Panc1 (cell line): ENCODE data around the gene ABCD4. TPM values are rescaled to one million over a fixed set of nuclear protein-coding genes. Genes with fewer than 3 reads are reported as not detected.
"Not testable (repeated sequence)": the region's sequence is repeated elsewhere in the genome, so short reads cannot be mapped to it uniquely, and the experiment has no call there.

ENCODE experiments used
- ATAC-seq: fragments of 200-7000 bp; cut with Tn5 transposase; 2 replicates; pipeline ENCODE4 v1.9.1; 2020; ENCODE audit warnings: mild to moderate bottlenecking, moderate library complexity
- BruUV-seq: library from RNA; stranded (reverse); fragments of 400-500 nt; replicated peaks from 2 replicates; lab custom pipeline; 2021; lab: Mats Ljungman, UMichigan
- CTCF ChIA-PET: fragments of 300-600 bp; sonication (Branson Sonifier 250); formaldehyde crosslinking; loops from one replicate; lab custom pipeline; 2022; ENCODE audit warnings: antibody characterized with exemption; lab: Charles Lee
- POLR2A ChIA-PET: fragments of 300-600 bp; sonication (Branson Sonifier 250); formaldehyde crosslinking; loops from one replicate; lab custom pipeline; 2022; ENCODE audit warnings: antibody characterized with exemption; lab: Charles Lee
- DNase-seq: peaks from one replicate; pipeline ENCODE4 v3.0.0-alpha.2; 2010; ENCODE audit warnings: low read depth, low spot score
- H3K27ac ChIP-seq: 2 replicates; pipeline ENCODE4 v1.5.1; 2011; ENCODE audit warnings: mild to moderate bottlenecking, low read length, inconsistent platforms
- H3K27me3 ChIP-seq: fragments of 200-500 bp; sonication (Bioruptor generic); 2 replicates; pipeline ENCODE4 v1.6.0; 2014; ENCODE audit warnings: low read length, inconsistent platforms; ENCODE audit not compliant: control insufficient read depth, insufficient read depth
- H3K36me3 ChIP-seq: fragments of 200-500 bp; sonication (Bioruptor generic); 2 replicates; pipeline ENCODE4 v1.5.1; 2014; ENCODE audit warnings: inconsistent platforms, mild to moderate bottlenecking, low read length, moderate library complexity; ENCODE audit not compliant: control insufficient read depth, insufficient read depth
- H3K4me1 ChIP-seq: 2 replicates; pipeline ENCODE4 v1.5.1; 2011; ENCODE audit warnings: inconsistent platforms, mild to moderate bottlenecking, low read length, moderate library complexity; ENCODE audit not compliant: control insufficient read depth, insufficient read depth
- H3K4me3 ChIP-seq, 2 experiments: 2 replicates each; pipeline ENCODE4 v1.5.1; 2011 to 2012; ENCODE audit warnings: low read depth in 2 of 2, low read length in 2 of 2, mild to moderate bottlenecking in 2 of 2, inconsistent platforms in 1 of 2, moderate library complexity in 1 of 2
- H3K9me3 ChIP-seq: fragments of 200-500 bp; sonication (Bioruptor generic); 2 replicates; pipeline ENCODE4 v1.5.1; 2014; ENCODE audit warnings: low read depth, mild to moderate bottlenecking, inconsistent platforms, low read length, moderate library complexity; ENCODE audit not compliant: control insufficient read depth, insufficient read depth
- POLR2AphosphoS5 ChIP-seq: IDR thresholded peaks from 2 replicates; pipeline ENCODE4 v1.6.1; 2012; ENCODE audit warnings: mild to moderate bottlenecking, low read depth, low read length, moderate library complexity
- REST ChIP-seq, 2 experiments: IDR thresholded peaks; 2 replicates each; pipeline ENCODE4 v1.6.1; 2011 to 2012; ENCODE audit warnings: low read depth in 2 of 2, control low read depth in 1 of 2, low read length in 1 of 2, mild to moderate bottlenecking in 1 of 2, moderate library complexity in 1 of 2; ENCODE audit not compliant: insufficient read depth in 1 of 2
- SIN3A ChIP-seq: IDR thresholded peaks from 2 replicates; pipeline ENCODE4 v1.6.1; 2012; ENCODE audit warnings: low read depth, mild to moderate bottlenecking, low read length, moderate library complexity, borderline replicate concordance; ENCODE audit not compliant: insufficient read depth
- TCF7L2 ChIP-seq: IDR thresholded peaks from 2 replicates; pipeline ENCODE4 v1.6.1; 2011; ENCODE audit warnings: mild to moderate bottlenecking, low read depth, low read length, inconsistent platforms
- in situ Hi-C: cut with HindIII; loops from 2 replicates; pipeline ENCODE4 v1.10.0; 2016; ENCODE audit warnings: low sequenced_read_pairs, low pct_unique_long_range_greater_than_20kb
- intact Hi-C: fragments of 100-400 bp; cut with micrococcal nuclease; formaldehyde crosslinking; loops from one replicate; pipeline ENCODE4 v1.10.0; 2022; ENCODE audit not compliant: unreplicated experiment
- total RNA-seq: library from RNA; stranded (reverse); gene quantifications from one replicate; pipeline ENCODE4 v1.2.1, GENCODE V29; 2021; ENCODE audit not compliant: unreplicated experiment
- TF ChIP-seq, protein P1 (sequence below): fragments of 450-650 bp; IDR thresholded peaks from 2 replicates; pipeline ENCODE4 v1.5.1; 2017; ENCODE audit warnings: mild to moderate bottlenecking

The ABCD4 gene
- total RNA-seq, 1 experiment from 2014 or later: 24.4 TPM

DNA sequence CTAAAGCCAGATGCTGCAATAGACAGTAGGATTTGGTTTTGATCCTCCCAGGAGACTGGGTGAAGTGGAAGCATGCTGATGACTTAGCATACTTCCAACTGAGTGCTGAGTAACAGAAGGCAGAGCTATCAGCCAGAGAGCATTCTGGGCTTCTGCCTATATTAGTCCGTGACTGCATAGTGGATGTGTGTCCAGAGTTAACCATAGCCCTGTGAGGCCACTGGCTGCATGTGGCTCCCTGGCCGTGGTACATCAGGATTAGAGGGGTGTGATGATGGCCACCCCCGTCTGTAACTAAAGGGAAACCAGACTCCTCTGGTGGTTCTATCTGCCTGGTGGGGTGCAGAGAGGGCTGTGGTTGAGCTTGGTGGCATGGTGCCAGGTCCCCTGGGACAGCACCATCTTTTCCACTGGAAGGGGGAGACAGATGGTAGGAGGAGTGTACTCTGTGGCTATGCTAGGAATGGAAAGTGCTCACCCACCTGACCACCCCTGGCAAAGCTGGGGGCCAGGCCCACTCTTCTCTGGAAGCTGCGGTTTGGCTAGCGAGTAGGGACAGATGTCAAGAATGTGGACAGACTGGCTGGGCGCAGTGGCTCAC is 27.4 kb downstream of the ABCD4 start:
- no peak overlapping the region for H3K27ac ChIP-seq
- no peak overlapping the region for H3K4me3 ChIP-seq
- in situ Hi-C loops (no loop called here), intact Hi-C loops (no loop called here)
- H3K27me3 ChIP-seq: no peaks in the 10 kb centered on the region
- H3K9me3 ChIP-seq: no peaks in the 10 kb centered on the region
- TF ChIP-seq, protein P1, sequence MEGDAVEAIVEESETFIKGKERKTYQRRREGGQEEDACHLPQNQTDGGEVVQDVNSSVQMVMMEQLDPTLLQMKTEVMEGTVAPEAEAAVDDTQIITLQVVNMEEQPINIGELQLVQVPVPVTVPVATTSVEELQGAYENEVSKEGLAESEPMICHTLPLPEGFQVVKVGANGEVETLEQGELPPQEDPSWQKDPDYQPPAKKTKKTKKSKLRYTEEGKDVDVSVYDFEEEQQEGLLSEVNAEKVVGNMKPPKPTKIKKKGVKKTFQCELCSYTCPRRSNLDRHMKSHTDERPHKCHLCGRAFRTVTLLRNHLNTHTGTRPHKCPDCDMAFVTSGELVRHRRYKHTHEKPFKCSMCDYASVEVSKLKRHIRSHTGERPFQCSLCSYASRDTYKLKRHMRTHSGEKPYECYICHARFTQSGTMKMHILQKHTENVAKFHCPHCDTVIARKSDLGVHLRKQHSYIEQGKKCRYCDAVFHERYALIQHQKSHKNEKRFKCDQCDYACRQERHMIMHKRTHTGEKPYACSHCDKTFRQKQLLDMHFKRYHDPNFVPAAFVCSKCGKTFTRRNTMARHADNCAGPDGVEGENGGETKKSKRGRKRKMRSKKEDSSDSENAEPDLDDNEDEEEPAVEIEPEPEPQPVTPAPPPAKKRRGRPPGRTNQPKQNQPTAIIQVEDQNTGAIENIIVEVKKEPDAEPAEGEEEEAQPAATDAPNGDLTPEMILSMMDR: no peak
- TF ChIP-seq SIN3A: no peak
- no peak for TF ChIP-seq REST (IDR thresholded peaks at IDR 0.05; ENCODE audit: insufficient read depth in 1 of 2, low read depth in 2 of 2, low read length in 1 of 2)
- no peak for TF ChIP-seq POLR2AphosphoS5
- no peak for TF ChIP-seq TCF7L2
- ChIA-PET CTCF (interaction anchor here (0.6 to 0.7 kb wide), 2 partner anchors 18 to 87 kb away, joined by 5 read pairs; no protein-coding TSS in a partner anchor), POLR2A (no interaction called here)
- no peaks in the 10 kb centered on the region for H3K4me1 ChIP-seq
- no TSS peak for BruUV-seq
- H3K36me3 ChIP-seq: no peaks in the 10 kb centered on the region
- peak; percentile 73; the same call in 1 of the 2 replicates for ATAC-seq
- no peak for DNase-seq

- in situ Hi-C loops: no loop called here
- no TSS peak for BruUV-seq
- H3K36me3 ChIP-seq: no peaks in the 10 kb centered on the region
- no peak overlapping the region for H3K27ac ChIP-seq
- DNase-seq (no peak), ATAC-seq (no peak)
- no peaks in the 10 kb centered on the region for H3K27me3 ChIP-seq
- H3K9me3 ChIP-seq: no peaks in the 10 kb centered on the region
- POLR2A ChIA-PET: no interaction called here
- no peak for TF ChIP-seq POLR2AphosphoS5
- TF ChIP-seq, protein P1: no peak
- TF ChIP-seq REST (IDR thresholded peaks at IDR 0.05; ENCODE audit: insufficient read depth in 1 of 2, low read depth in 2 of 2, low read length in 1 of 2): no peak
- TF ChIP-seq SIN3A: no peak
- TF ChIP-seq TCF7L2: no peak
- no peak overlapping the region for H3K4me3 ChIP-seq
- intact Hi-C loops: no loop called here
- CTCF ChIA-PET: no interaction called here
- no peaks in the 10 kb centered on the region for H3K4me1 ChIP-seq
These were observed 31.4 kb downstream of the ABCD4 start for GRCh38 chr14:74271365-74271764.

DNA sequence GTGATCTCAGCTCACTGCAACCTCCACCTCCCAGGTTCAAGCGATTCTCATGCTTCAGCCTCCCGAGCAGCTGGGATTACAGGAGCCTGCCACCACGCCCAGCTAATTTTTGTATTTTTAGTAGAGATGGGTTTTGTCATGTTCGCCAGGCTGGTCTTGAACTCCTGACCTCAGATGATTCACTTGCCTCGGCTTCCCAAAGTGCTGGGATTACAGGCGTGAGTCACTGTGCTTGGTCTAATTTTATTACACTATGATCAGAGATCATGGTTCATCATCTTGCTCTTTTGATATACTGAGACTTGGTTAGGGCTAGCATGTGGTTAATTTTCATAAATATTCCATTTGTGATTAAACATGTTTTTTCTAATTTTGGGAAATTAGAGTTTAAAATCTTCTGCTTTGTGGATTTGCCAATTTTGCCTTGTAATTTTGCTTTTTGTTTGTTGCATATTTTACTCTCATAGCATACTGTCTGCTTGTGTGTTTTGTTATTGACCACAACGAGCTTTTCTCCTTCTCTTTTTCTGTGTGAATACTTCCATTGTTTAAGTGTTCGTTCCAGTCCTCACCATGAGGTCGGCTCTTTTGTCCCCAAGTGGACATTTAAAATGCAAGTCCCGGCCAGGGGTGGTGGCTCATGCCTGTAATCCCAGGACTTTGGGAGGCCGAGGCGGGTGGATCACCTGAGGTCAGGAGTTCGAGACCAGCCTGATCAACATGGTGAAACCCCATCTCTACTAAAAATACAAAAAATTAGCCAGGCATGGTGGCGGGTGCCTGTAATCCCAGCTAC is 32.2 kb downstream of the ABCD4 start:
- H3K4me1 ChIP-seq, DNase-seq, H3K36me3 ChIP-seq, CTCF ChIA-PET, H3K27ac ChIP-seq, BruUV-seq, H3K4me3 ChIP-seq, H3K9me3 ChIP-seq, H3K27me3 ChIP-seq, intact Hi-C loops, POLR2A ChIA-PET, in situ Hi-C loops, ATAC-seq: not testable (repeated sequence)
